ENCODE results near the gene FER. TPM values are rescaled to one million over a fixed set of nuclear protein-coding genes. Genes with fewer than 3 reads are reported as not detected.

The FER gene
- total RNA-seq, 1 experiment from 2014 or later = 18.0 TPM

- no peak overlapping the region for H4K5ac ChIP-seq (ENCODE audit: insufficient read length, low read depth, low read length)
- no peak for DNase-seq
- H3K9ac ChIP-seq (ENCODE audit: extremely low read depth, insufficient read length, low read length) = no peak overlapping the region
- no peaks in the 10 kb centered on the region for H3K79me1 ChIP-seq (ENCODE audit: insufficient read depth, low read depth, low read length, poor library complexity, severe bottlenecking)
- no peak overlapping the region for H3T11ph ChIP-seq (ENCODE audit: low read length)
- no peaks in the 10 kb centered on the region for H3K27me3 Mint-ChIP-seq (ENCODE audit: low read depth)
- H3K14ac ChIP-seq (ENCODE audit: insufficient read depth, low read length) = no peak overlapping the region
- no peaks in the 10 kb centered on the region; the same call in 1 of the 2 replicates for H3K4me1 ChIP-seq (ENCODE audit: insufficient read depth, low read length)
- no peaks in the 10 kb centered on the region for H3K36me3 Mint-ChIP-seq (ENCODE audit: insufficient read depth in 1 of 3, low read depth in 3 of 3)
- no peak overlapping the region for H2BK15ac ChIP-seq (ENCODE audit: low read depth, low read length)
- no peak overlapping the region for H2BK20ac ChIP-seq (ENCODE audit: low read depth, low read length, poor library complexity, severe bottlenecking)
- no peak overlapping the region for H3K4me2 ChIP-seq (ENCODE audit: insufficient read depth, insufficient read length, low read length)
- no peaks in the 10 kb centered on the region for H3K27me3 ChIP-seq (ENCODE audit: insufficient read depth, low read length)
- H3K56ac ChIP-seq (ENCODE audit: insufficient read length, low read depth, low read length) = no peak overlapping the region
- no peak overlapping the region for H2AFZ ChIP-seq (ENCODE audit: low read length)
- no peak overlapping the region for H3K4me3 Mint-ChIP-seq
- no peak overlapping the region for H2AK5ac ChIP-seq (ENCODE audit: insufficient read length, low read length)
- TF ChIP-seq CTCF (conservative IDR thresholded peaks at IDR 0.05) = no peak
- no peak overlapping the region for H3K4ac ChIP-seq (ENCODE audit: low read depth, low read length)
- no peak overlapping the region for H2BK12ac ChIP-seq (ENCODE audit: insufficient read length, low read depth, low read length)
- peaks cover 4 to 5% of the 10 kb centered on the region in 2 experiments for H3K4me1 Mint-ChIP-seq
- no peak overlapping the region for H3K18ac ChIP-seq (ENCODE audit: insufficient read length, low read depth, low read length)
- H4K91ac ChIP-seq (ENCODE audit: insufficient read length, low read depth, low read length) = no peak overlapping the region
- H3K9me3 Mint-ChIP-seq = no peaks in the 10 kb centered on the region
- H2BK5ac ChIP-seq (ENCODE audit: insufficient read length, low read length) = no peak overlapping the region
- H4K20me1 ChIP-seq (ENCODE audit: control insufficient read depth, insufficient read depth, insufficient read length) = no peaks in the 10 kb centered on the region
- no peak overlapping the region for H3K23ac ChIP-seq (ENCODE audit: insufficient read length, low read depth, low read length)
- H3K23me2 ChIP-seq (ENCODE audit: insufficient read length, low read depth, low read length, poor library complexity, severe bottlenecking) = no peaks in the 10 kb centered on the region
- H4K8ac ChIP-seq (replicated peaks; ENCODE audit: insufficient read length, low read depth, low read length) = no peak overlapping the region
- H2BK120ac ChIP-seq (ENCODE audit: low read depth, low read length, poor library complexity, severe bottlenecking) = no peak overlapping the region
- H3K9me3 ChIP-seq (ENCODE audit: control insufficient read depth, low read depth, low read length) = no peaks in the 10 kb centered on the region
- H3K27ac Mint-ChIP-seq = peak overlapping the region in 1 of 3 experiments; percentile 33; a peak in 1 of 7 replicates
- H3K79me2 ChIP-seq (ENCODE audit: insufficient read depth, low read length) = no peaks in the 10 kb centered on the region
- no peak overlapping the region for H3K27ac ChIP-seq (ENCODE audit: insufficient read length, low read depth, low read length)
Observed at GRCh38 chr5:108720391-108720790, 27.3 kb upstream of the FER start.
